Omental fat pad (tissue), 4 donors: ENCODE data around the gene AKAP11. TPM values are rescaled to one million over a fixed set of nuclear protein-coding genes. Genes with fewer than 3 reads are reported as not detected.

Experiments used
- ATAC-seq: fragments of 150-250 bp; one replicate; pipeline ENCODE4 v1.9.1; 2016; ENCODE audit warnings: mild to moderate bottlenecking, moderate library complexity; ENCODE audit not compliant: low FRiP score
- DNase-seq: peaks from one replicate; pipeline ENCODE4 v3.0.0-alpha.2; 2019; ENCODE audit warnings: low spot score
- total RNA-seq, 4 donors: library from RNA; depleted of rRNA; stranded (reverse); fragments of >200 nt; gene quantifications; one replicate each; pipeline ENCODE4 v1.1.0, GENCODE V29; 2016
- TF ChIP-seq, protein P1 (sequence below), 3 donors: fragments of 450-650 bp; IDR thresholded peaks; one replicate each; pipeline ENCODE4 v1.5.1; 2016 to 2017; ENCODE audit warnings: antibody characterized with exemption in 3 of 3, mild to moderate bottlenecking in 3 of 3, moderate library complexity in 2 of 3

The AKAP11 gene
- total RNA-seq, 4 donors from 2014 or later = 20.3 to 42.4 (median 28.4) TPM

DNA sequence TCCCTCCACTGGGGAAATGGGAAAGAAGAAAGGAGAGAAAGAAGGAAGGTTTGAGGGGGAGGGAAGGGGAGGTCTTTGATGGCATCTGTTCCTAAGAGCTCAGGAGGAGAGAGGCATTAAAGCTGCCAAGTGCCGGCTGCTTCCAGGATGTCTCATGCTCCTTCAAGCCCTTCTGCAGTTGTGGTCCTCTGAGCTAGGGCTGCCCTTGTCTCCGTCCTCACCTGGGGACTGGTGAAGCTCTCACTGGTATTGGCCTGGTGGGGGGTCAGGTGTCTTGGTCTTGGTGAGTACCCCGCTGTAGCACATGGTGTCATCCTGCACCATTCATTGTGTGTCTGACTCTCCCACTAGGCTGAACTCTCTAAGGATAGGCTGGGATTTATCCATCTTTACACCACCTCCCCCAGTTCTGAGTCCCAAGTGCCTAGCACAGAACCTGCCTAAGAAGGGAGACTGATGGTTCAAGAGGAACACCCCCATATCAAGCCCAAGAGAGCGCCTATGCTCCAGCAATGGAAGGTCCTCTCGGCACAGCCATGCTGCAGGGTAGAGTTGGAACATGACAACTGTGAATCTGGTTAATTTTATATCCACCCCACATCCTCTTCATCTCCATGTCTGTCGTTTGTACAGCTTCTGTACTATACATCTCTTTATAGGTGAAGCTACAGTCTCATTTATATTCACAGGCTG is 83.7 kb downstream of the AKAP11 start:
- DNase-seq (no peak), ATAC-seq (no peak)
- TF ChIP-seq, protein P1, sequence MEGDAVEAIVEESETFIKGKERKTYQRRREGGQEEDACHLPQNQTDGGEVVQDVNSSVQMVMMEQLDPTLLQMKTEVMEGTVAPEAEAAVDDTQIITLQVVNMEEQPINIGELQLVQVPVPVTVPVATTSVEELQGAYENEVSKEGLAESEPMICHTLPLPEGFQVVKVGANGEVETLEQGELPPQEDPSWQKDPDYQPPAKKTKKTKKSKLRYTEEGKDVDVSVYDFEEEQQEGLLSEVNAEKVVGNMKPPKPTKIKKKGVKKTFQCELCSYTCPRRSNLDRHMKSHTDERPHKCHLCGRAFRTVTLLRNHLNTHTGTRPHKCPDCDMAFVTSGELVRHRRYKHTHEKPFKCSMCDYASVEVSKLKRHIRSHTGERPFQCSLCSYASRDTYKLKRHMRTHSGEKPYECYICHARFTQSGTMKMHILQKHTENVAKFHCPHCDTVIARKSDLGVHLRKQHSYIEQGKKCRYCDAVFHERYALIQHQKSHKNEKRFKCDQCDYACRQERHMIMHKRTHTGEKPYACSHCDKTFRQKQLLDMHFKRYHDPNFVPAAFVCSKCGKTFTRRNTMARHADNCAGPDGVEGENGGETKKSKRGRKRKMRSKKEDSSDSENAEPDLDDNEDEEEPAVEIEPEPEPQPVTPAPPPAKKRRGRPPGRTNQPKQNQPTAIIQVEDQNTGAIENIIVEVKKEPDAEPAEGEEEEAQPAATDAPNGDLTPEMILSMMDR (IDR thresholded peaks at IDR 0.05) = no peak

DNA sequence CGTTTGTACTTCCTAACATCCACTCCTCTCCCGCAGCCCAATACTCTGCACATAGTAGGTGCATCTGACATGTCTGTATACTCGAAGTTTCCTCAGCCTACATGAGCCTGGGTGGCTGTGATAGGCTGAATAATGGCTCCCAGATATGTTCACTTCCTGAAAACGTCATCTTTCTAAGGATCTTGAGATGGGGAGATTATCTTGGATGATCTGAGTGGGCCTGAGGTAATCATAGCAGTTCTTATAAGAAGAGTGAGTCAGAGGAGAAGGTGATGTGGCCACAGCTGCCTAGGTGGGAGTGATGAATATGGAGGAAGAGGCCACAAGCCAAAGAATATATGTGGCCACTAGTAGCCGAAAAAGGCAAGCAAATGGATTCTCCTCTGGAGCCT is 84.2 kb downstream of the AKAP11 start:
- ATAC-seq = no peak
- TF ChIP-seq, protein P1 (IDR thresholded peaks at IDR 0.05) = no peak
- no peak for DNase-seq

DNA sequence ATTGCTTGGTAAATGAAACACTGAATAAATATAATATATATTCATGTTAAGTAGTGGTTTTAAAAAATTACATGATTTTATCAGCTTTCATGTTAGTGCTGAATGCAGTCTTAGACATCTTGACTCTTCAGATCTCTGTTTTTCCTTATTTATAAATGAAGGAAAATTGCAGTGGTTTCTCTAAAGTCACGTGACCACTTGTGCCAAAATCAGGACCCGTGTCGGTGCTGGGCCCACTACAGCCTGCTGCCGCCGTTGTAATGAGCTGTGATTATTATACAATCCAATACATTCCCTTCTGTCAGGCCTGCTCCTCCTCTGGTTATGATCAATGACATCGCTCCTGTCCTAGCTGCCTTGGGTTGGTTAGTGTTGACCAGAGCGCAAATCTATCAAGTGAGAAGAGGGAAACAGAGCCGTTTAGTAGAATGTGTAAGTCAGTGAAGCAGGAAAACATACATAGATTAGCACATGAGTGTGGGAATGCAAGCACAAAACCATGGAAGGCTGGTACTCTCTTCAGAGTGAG is 88.2 kb downstream of the AKAP11 start:
- no peak for DNase-seq
- TF ChIP-seq, protein P1 (IDR thresholded peaks at IDR 0.05) = no peak
- ATAC-seq = no peak

DNA sequence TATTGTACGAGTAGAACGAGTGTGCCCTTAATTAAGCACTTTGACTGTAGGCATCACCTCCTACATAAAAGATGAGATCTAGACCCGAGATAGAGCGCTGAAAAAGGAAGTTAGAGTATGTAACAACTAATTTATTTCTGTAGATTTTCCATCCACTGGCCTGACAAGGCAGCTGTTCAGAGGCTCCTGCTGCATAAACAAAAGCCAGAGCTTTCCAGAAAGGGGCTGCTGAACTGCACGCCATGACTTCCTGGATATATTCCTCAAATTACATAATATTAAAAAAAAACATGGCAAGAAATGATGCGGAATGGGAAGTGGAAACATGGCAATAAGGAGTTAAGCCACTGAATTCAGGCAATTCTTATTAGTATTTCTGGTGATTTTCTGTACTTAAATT is 89.7 kb downstream of the AKAP11 start:
- ATAC-seq = no peak
- DNase-seq = no peak
- TF ChIP-seq, protein P1 (IDR thresholded peaks at IDR 0.05) = no peak

DNA sequence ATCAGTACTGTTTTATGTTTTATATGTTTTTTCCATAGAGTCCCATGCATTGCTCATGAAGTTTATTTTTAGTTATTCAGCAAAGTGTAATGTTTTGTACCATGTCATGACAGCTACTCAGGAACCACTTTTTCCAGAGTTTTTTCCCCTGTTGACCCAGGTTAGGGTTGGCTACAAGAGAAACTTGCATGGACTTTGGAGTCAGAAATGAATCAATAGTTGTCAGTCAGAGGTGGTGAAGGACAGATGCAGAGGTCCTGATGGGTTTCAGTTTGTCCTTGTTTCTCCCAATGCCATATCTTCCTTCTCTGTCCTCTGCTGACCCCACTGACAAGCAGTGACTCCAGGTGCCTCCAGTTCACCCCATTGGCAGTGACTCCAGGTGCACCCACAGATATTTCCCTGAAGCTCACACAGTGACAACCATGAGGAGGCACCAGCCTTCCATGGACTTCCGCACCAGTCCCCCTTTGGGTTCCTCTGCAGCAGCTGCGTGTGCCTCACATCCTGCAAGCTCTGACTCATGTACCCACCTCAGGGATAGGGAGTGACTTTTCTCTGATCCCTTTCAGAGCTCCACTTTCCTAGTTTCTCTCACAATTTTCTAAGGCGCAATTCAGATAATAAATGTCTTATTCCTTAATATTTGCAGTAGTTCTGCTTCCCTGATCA is 92.1 kb downstream of the AKAP11 start:
- DNase-seq (no peak), ATAC-seq (no peak)
- TF ChIP-seq, protein P1 (IDR thresholded peaks at IDR 0.05) = no peak

DNA sequence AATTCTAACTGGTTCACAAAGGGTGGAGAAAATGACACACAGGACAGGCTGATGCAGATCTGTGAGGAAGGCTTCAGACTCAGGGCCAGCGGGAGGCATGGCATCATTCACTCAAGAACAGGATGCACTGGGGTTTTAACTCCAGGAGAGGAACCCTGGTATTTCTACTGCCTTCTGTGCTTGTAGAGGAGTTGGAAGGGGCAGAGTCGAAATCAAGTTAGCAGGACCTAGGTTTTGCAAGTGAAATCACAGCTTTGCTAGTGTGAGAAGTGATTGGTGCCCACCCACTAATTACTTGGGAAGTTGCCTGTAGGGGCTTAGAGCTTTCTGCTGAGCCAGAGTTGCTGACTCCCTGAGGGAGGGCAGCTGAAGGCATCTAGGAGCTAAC is 92.7 kb downstream of the AKAP11 start:
- TF ChIP-seq, protein P1 (IDR thresholded peaks at IDR 0.05) = no peak
- no peak for DNase-seq

DNA sequence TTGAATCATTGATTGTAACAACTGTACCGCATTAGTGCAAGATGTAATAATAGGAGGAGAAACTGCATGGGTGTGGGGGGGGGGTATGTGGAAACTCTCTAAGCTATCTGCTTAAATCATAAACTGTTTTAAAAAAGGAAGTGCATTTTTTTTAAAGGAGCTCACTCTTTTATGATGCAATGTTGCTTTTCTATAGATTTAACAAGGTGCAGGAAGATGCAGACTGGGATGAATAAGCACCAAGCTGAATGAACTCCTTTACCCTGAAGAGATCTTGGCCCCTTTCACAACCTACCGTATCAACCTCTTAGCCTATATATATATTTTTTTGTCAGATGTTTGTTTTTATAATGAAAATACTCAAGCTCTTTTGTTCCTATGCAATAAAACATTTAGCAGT is 95.9 kb downstream of the AKAP11 start:
- ATAC-seq = no peak
- TF ChIP-seq, protein P1 (IDR thresholded peaks at IDR 0.05) = no peak
- DNase-seq = no peak

More for the DNA sequence above, 92.7 kb downstream of the AKAP11 start:
- ATAC-seq = no peak
